NCI-H128 (cell line): ENCODE measurements around the gene PIF1.
A peak's percentile ranks its signal among the peaks of the same experiment; 100 is the strongest.
"Not testable (repeated sequence)": the region's sequence is repeated elsewhere in the genome, so short reads cannot be mapped to it uniquely, and the experiment has no call there.

Experiments used
- DNase-seq: peaks from one replicate; lab custom pipeline; 2025; ENCODE audit not compliant: unreplicated experiment; lab: John Stamatoyannopoulos, UW

The PIF1 gene

GRCh38 chr15:64810497-64811326, 14.7 kb downstream of the PIF1 start:
- no peak for DNase-seq

GRCh38 chr15:64809649-64810496, 15.6 kb downstream of the PIF1 start:
- peak; percentile 16 for DNase-seq

- DNase-seq, result no peak
These were observed 16.5 kb downstream of the PIF1 start for GRCh38 chr15:64808785-64809453.

DNA sequence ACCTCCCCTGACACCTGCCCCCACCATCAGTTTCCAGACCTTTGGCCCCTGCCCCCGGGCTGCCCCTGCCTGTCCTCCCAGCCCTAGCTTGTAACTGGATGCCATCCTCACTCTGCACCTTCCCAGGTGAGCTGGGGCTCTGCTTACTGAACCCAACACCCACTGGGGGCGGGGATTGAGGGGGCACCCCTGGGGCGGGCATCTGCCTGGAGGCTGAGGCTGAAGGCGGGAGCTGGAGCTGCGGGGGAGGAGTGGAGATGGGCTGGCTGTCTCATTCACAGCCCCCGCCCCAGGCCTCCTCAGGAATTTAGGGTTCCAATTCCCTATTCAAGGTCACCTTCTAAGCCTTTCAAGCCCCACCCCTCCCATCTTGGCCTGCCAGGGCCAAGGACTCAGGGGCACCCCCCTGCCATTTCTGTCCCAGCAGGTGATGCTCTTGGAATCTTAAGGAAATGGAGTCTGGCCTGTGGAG, 17.7 kb downstream of the PIF1 start:
- DNase-seq, result no peak

- DNase-seq, result no peak
These were observed 18.2 kb downstream of the PIF1 start for GRCh38 chr15:64807051-64807749.

- no peak for DNase-seq
These were observed 18.9 kb downstream of the PIF1 start for GRCh38 chr15:64806509-64806908.

- DNase-seq, result no peak
These were observed 20.8 kb downstream of the PIF1 start for GRCh38 chr15:64804619-64805018.

DNA sequence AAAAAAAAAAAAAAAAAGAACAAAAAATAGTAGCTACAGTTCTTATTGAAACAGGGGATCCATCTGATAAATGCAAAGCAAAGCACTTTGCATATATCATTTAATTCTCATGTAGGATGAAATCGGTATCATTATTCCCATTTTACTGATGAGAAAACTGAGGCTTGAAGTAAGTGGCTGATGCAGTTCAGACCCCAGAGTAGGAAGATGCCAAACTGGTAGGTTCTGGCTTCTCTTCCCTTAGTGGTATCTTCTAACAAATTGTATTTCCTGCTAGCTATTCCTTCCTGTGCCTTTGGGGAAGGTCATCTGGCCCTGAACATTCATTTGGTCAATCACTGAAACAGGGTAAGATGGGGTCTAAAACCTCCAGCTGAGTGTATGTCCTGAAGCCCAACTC, 21.9 kb downstream of the PIF1 start:
- no peak for DNase-seq

DNA sequence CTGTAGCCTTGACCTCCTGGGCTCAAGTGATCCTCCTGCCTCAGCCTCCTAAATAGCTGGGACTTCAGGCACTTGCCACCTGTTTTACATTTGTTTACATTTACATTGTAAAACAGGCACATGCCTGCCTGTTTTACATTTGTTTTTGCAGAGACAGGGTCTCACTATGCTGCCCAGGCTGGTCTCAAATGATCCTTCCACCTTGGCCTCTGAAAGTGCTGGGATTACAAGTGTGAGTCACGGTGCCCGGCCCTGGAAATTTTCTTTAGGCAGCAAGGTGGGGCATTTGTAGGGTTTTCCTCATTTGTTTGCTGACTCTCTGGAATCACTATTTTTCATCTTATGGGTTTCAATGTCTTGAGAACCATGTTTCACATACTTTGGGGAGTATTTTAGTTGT, 25.0 kb downstream of the PIF1 start:
- no peak for DNase-seq

DNA sequence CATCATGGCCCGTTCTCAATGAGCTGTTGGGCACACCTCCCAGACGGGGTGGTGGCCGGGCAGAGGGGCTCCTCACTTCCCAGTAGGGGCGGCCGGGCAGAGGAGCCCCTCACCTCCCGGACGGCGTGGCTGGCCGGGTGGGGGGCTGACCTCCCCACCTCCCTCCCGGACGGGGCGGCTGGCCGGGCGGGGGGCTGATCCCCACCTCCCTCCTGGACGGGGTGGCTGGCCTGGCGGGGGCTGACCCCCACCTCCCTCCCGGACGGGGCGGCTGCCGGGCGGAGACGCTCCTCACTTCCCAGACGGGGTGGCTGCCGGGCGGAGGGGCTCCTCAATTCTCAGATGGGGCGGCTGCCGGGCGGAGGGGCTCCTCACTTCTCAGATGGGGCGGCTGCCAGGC, 26.5 kb downstream of the PIF1 start:
- not testable (repeated sequence) for DNase-seq

DNA sequence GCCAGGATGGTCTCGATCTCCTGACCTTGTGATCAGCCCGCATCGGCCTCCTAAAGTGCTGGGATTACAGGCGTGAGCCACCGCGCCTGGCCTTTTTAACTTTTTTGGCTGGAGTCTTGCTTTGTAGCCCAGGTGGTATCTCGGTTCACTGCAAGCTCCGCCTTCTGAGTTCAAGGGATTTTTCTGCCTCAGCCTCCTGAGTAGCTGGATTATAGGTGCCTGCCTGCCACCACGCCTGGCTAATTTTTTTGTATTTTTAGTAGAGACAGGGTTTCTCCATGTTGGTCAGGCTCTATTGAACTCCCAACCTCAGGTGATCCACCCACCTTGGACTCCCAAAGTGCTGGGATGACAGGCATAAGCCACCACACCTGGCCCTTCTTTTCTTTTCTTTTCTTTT, 29.5 kb downstream of the PIF1 start:
- DNase-seq, result not testable (repeated sequence)

GRCh38 chr15:64795299-64795698, 30.1 kb downstream of the PIF1 start:
- DNase-seq, result not testable (repeated sequence)

DNA sequence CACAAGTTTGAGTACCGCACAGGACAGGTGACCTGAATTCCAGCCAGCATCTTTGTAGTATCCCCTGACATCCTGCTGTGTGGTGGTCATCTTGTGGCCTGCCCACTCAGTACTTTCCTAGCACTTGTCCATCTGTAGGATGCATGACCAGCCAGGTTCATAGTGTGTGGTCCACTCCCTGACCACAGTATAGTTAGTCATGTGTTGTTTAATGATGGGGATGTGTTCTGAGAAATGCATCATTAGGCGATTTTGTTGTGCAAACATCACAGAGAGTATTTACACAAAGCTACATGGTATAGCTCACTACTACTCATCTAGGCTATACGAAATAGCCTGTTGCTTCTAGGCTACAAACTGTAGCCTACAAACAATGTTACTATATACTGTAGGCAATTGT, 33.2 kb downstream of the PIF1 start:
- DNase-seq, result no peak

GRCh38 chr15:64791401-64791800, 34.0 kb downstream of the PIF1 start:
- no peak for DNase-seq

- DNase-seq, result no peak
These were observed 41.7 kb downstream of the PIF1 start for GRCh38 chr15:64783796-64784195.

- DNase-seq, result no peak
These were observed 42.7 kb downstream of the PIF1 start for GRCh38 chr15:64782751-64783150.

DNA sequence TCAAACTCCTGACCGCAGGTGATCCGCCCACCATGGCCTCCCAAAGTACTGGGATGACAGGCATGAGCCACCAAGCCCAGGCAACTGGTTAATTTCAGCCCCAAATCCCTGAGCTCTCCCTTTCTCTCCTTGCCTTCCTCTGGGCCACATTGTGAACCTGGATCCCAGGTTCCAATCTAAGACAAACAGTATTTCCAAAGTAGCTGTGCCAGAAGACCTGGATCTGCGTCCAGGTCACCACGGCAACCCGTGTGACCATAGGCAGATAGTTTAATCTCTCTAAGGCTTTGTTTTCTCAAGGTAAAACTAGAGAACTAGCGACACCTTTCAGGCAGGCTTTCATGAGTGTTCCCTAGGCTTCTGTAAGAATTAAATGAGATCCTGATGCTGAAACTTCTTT, 44.1 kb downstream of the PIF1 start:
- no peak for DNase-seq

DNA sequence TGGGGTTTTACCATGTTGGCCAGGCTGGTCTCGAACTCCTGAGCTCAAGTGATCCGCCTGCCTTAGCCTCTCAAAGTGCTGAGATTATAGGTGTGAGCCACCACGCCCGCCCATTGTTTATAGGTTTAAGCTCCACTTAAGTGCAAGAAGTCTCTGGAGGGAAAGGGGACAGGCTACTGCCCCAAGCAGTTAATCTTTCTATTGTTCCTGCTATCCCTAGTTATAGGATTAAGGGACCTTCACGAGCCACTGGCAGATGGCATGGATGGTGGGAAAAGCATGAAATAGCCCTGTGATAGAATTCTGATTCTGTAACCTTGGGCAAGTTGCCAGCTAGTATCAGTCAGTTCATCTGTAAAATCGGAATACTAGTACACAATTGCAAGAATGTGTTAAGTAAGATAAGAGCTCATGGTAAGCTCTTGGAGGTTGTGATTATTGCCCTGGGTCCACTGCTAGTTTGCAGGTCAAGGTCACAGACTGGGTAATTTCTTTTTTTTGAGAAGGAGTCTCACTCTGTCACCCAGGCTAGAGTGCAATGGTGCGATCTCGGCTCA, 44.8 kb downstream of the PIF1 start:
- no peak for DNase-seq

DNA sequence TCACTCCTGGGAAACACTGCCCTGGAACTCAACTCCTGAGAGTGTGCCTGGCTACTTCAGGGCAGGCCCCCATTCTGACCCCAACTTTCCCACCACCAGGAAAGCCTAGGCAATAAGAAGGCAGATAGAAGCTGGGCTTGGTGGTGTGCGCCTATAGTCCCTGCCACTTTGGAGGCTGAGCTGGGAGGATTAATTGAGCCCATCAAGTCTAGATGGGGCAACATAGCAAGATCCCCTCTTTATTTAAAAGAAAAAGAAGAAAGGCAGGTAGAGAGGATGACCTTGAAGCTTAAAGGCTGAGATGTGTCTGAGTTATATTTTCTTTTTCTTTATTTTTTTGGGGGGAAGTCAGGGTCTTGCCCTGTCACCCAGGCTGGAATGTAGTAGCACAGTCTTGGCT, 45.8 kb downstream of the PIF1 start:
- DNase-seq, result no peak

DNA sequence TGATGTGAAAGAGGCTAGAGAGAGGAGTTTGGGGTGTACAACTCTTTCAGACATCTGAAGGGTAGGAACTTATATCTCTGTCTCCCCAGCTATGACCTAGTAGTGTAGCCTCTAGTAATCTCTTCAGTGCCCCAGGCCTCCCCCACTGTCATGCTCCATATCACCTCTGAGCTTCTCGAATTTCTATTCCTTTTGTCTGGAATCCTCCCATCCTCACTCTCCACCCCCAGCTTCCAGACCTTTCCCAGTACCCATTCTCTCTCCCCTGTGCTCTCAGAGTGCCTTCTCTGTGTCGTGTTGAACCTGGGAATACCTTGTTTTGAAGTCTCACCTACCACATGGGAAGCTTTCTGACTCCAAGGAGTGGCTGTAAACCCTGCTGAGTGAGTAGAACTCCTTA, 46.4 kb downstream of the PIF1 start:
- DNase-seq, result no peak

GRCh38 chr15:64776402-64776786, 49.1 kb downstream of the PIF1 start:
- no peak for DNase-seq
